Testis (tissue), 3 donors: ENCODE results near the gene DFFB. TPM values are rescaled to one million over a fixed set of nuclear protein-coding genes. Genes with fewer than 3 reads are reported as not detected.

Source experiments
- DNase-seq: peaks from one replicate; pipeline ENCODE4 v3.0.0-alpha.2; 2019
- H3K27ac ChIP-seq, 2 donors: fragments of 200-600 bp; sonication (generic); one replicate each; pipeline ENCODE4 v1.5.1; 2019
- H3K27me3 ChIP-seq: fragments of 200-600 bp; sonication (generic); one replicate; pipeline ENCODE4 v1.5.1; 2019
- H3K36me3 ChIP-seq: fragments of 200-600 bp; sonication (generic); one replicate; pipeline ENCODE4 v1.5.1; 2017; ENCODE audit warnings: low read depth; ENCODE audit errors: missing control alignments
- H3K4me1 ChIP-seq: fragments of 200-600 bp; sonication (generic); one replicate; pipeline ENCODE4 v1.5.1; 2019
- H3K4me3 ChIP-seq, 2 donors: fragments of 200-600 bp; sonication (generic); one replicate each; pipeline ENCODE4 v1.5.1; 2017 to 2019
- H3K9me3 ChIP-seq: fragments of 200-600 bp; sonication (generic); one replicate; pipeline ENCODE4 v1.5.1; 2017
- POLR2A ChIP-seq: fragments of 450-650 bp; IDR thresholded peaks from one replicate; pipeline ENCODE4 v1.6.1; 2017; ENCODE audit warnings: antibody characterized with exemption, mild to moderate bottlenecking, moderate library complexity
- WGBS, 2 donors: methylation state at CpG; one replicate each; pipeline ENCODE4 v1.1.5; 2018; 5-methylcytosine and 5-hydroxymethylcytosine counted together
- intact Hi-C: fragments of 100-400 bp; cut with DNase I; formaldehyde crosslinking; loops from one replicate; pipeline ENCODE4 v1.15.1; 2023; ENCODE audit warnings: low total_unique reads
- polyA plus RNA-seq: library from polyadenylated mRNA; stranded (reverse); fragments of 350-450 nt; fragmentation: Illumina TruSeq; extraction: RNeasy Lipid Tissue Mini Kit (QIAGEN cat#74804); gene quantifications from one replicate; pipeline ENCODE4 v1.2.3, GENCODE V29; 2014; ENCODE audit warnings: low read depth, low replicate concordance; ENCODE audit not compliant: insufficient read depth
- total RNA-seq, 2 donors: library from RNA; depleted of rRNA; stranded (reverse); fragments of >200 nt; gene quantifications; one replicate each; pipeline ENCODE4 v1.2.3, GENCODE V29; 2016
- TF ChIP-seq, protein P1 (sequence below), 3 experiments: fragments of 450-650 bp in 2 of 3; fragments of 200-600 bp in 1 of 3; sonication (generic) in 1 of 3; IDR thresholded peaks; one replicate each; pipeline ENCODE4 v1.5.1; 2016 to 2019; ENCODE audit warnings: antibody characterized with exemption in 3 of 3, mild to moderate bottlenecking in 2 of 3, moderate library complexity in 1 of 3

The DFFB gene
- total and polyA plus RNA-seq, 3 donors from 2014 or later: 3.4 to 8.4 (median 6.9) TPM

DNA sequence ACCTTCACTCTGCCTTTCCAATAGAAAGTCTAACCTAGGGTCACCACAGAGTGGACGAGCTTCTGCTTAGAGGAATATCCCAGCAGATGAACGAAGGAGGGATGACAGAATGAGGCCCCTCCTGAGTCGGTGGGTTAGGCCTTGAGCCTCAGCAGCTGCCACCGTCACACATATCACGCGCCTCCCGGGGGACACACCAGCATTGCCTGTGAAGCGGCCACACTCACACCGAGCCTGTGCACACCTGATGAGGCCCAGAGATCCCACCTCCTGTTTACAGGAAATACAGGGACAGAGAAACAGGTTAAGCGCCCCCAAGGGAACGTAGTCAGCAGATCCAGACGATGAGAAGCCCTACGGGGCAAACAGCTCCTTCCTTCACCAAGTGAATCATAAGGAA lies 35.8 kb upstream of the DFFB start:
- Histone ChIP-seq H3K4me1 (no peaks in the 10 kb centered on the region), H3K9me3 (no peaks in the 10 kb centered on the region), H3K4me3 (no peak overlapping the region), H3K36me3 (no peaks in the 10 kb centered on the region), H3K27ac (no peak overlapping the region), H3K27me3 (no peaks in the 10 kb centered on the region)
- intact Hi-C loops: no loop called here
- 86 to 92% methylated on average over 13 of the region's 13 CpGs for WGBS, 2 donors
- TF ChIP-seq, protein P1, sequence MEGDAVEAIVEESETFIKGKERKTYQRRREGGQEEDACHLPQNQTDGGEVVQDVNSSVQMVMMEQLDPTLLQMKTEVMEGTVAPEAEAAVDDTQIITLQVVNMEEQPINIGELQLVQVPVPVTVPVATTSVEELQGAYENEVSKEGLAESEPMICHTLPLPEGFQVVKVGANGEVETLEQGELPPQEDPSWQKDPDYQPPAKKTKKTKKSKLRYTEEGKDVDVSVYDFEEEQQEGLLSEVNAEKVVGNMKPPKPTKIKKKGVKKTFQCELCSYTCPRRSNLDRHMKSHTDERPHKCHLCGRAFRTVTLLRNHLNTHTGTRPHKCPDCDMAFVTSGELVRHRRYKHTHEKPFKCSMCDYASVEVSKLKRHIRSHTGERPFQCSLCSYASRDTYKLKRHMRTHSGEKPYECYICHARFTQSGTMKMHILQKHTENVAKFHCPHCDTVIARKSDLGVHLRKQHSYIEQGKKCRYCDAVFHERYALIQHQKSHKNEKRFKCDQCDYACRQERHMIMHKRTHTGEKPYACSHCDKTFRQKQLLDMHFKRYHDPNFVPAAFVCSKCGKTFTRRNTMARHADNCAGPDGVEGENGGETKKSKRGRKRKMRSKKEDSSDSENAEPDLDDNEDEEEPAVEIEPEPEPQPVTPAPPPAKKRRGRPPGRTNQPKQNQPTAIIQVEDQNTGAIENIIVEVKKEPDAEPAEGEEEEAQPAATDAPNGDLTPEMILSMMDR (IDR thresholded peaks at IDR 0.05): no peak
- TF ChIP-seq POLR2A: no peak
- DNase-seq: no peak

DNA sequence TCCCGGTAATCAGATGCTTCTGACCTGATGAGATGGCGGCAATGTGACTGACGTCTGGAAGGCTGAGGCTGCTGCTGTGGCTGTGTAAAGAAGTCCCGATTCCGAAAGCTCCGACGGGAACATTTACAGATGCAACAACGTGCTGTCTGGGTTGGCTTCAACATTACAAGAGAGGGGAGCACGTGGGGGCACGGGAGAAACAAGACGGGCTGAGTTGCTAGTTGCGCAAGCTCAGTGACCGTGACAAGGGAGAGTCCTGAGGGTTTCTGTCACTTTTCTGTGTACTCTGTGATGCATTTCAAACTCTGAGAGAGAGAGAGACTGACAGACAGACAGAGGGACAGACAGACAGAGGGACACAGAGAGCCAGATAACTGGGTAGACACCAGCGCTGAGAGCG lies 35.4 kb upstream of the DFFB start:
- DNase-seq: no peak
- Histone ChIP-seq H3K27ac (no peak overlapping the region), H3K36me3 (no peaks in the 10 kb centered on the region), H3K27me3 (no peaks in the 10 kb centered on the region), H3K4me1 (no peaks in the 10 kb centered on the region), H3K4me3 (no peak overlapping the region), H3K9me3 (no peaks in the 10 kb centered on the region)
- 89 to 92% methylated on average over 15 of the region's 15 CpGs for WGBS, 2 donors
- no peak for TF ChIP-seq POLR2A
- TF ChIP-seq, protein P1 (IDR thresholded peaks at IDR 0.05): no peak
- intact Hi-C loops: no loop called here

DNA sequence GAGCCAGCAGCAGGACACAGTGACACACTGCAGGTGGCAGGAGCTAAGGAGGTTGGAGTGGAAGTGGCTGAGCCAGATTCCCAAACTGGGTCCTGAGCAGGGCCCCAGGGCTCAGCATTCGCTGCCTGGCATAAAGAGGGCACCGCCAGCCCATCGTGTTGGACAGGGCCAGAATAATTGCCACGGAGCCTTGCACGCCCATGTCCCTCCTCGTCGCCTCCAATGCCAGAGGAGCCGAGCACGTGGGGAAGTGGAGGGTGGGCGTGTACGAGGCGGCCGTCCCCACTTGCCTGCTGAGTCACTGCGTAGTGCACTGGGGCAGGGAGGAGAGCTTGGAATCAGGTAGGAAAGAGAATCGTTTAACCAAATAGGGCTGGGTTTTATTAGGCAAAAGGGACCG lies 34.9 kb upstream of the DFFB start:
- WGBS, 2 donors: 87 to 90% methylated on average over 7 to 16 of the region's 16 CpGs
- Histone ChIP-seq H3K36me3 (no peaks in the 10 kb centered on the region), H3K9me3 (no peaks in the 10 kb centered on the region), H3K27me3 (no peaks in the 10 kb centered on the region), H3K4me1 (no peaks in the 10 kb centered on the region), H3K27ac (no peak overlapping the region), H3K4me3 (no peak overlapping the region)
- TF ChIP-seq POLR2A: no peak
- TF ChIP-seq, protein P1 (IDR thresholded peaks at IDR 0.05): no peak
- DNase-seq: no peak
- intact Hi-C loops: no loop called here

DNA sequence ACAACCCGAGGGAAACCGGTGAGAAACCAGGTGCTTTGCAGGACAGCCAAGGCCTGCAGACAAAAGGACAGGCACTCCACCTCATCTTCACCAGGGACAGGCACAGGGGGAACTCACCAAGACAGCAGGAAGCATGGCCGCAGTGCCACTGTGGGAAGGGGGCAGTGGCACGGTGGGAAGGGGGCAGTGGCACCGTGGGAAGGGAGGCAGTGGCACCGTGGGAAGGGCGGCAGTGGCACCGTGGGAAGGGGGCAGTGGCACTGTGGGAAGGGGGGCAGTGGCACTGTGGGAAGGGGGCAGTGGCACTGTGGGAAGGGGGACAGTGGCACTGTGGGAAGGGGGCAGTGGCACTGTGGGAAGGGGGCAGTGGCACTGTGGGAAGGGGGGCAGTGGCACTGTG lies 32.6 kb upstream of the DFFB start:
- no peaks in the 10 kb centered on the region for H3K4me1 ChIP-seq
- TF ChIP-seq, protein P1 (IDR thresholded peaks at IDR 0.05): no peak
- TF ChIP-seq POLR2A: no peak
- H3K9me3 ChIP-seq: no peaks in the 10 kb centered on the region
- no peaks in the 10 kb centered on the region for H3K27me3 ChIP-seq
- no peak overlapping the region for H3K27ac ChIP-seq
- DNase-seq: no peak
- H3K4me3 ChIP-seq: no peak overlapping the region
- intact Hi-C loops: no loop called here
- WGBS, 2 donors: 77 to 94% methylated on average over 7 to 8 of the region's 8 CpGs
- no peaks in the 10 kb centered on the region for H3K36me3 ChIP-seq

DNA sequence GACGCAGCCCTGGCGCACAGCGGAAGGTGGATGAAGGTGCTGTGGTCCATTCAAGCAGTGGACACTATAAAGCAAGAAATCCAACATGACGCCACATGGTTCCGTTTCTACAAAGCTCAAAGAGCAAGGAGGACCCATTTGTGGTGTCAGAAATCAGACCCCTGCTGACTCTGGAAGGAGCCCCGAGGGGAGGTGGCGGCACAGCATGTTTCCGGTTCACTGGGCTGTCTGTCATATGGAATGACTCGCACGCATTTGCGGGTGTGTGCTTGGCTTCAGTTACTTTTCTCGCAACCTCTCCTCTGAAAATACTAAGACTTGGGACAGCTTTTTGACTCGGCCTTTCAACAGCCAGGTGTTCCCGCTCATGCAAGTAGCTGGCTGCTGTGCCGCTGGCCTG lies 31.9 kb upstream of the DFFB start:
- WGBS, 2 donors: 87% methylated on average over 15 of the region's 15 CpGs
- no peaks in the 10 kb centered on the region for H3K36me3 ChIP-seq
- no peaks in the 10 kb centered on the region for H3K9me3 ChIP-seq
- TF ChIP-seq POLR2A: no peak
- TF ChIP-seq, protein P1 (IDR thresholded peaks at IDR 0.05): no peak
- DNase-seq: no peak
- no peaks in the 10 kb centered on the region for H3K4me1 ChIP-seq
- no peaks in the 10 kb centered on the region for H3K27me3 ChIP-seq
- H3K4me3 ChIP-seq: no peak overlapping the region
- H3K27ac ChIP-seq: no peak overlapping the region
- intact Hi-C loops: no loop called here
